ENCODE results near the gene ASCL1. TPM values are rescaled to one million over a fixed set of nuclear protein-coding genes. Genes with fewer than 3 reads are reported as not detected.

Gene ASCL1
- total and polyA plus RNA-seq, 4 donors = 0.06 TPM; not detected in 3

GRCh38 chr12:102965281-102966155 lies 8.0 kb downstream of the ASCL1 start:
- Histone ChIP-seq H3K9ac (ENCODE audit: low read depth in 1 of 2, low read length in 2 of 2) (no peak overlapping the region), H3K4me1 (ENCODE audit: control insufficient read depth in 4 of 4, insufficient read depth in 4 of 4, low read length in 3 of 4) (peaks cover 5 to 19% (median 14%) of the 10 kb centered on the region in 4 donors), H3K9me3 (ENCODE audit: control insufficient read depth in 4 of 4, low read length in 3 of 4) (peaks cover 7 to 27% (median 14%) of the 10 kb centered on the region in 4 donors), H3K27ac (ENCODE audit: low read depth in 1 of 2, low read length in 2 of 2) (no peak overlapping the region), H3K4me3 (ENCODE audit: low read depth in 1 of 3, low read length in 3 of 3) (no peak overlapping the region), H3K27me3 (ENCODE audit: control insufficient read depth in 4 of 4, insufficient read depth in 4 of 4, low read length in 3 of 4) (peaks cover 7 to 25% (median 15%) of the 10 kb centered on the region in 4 donors), H3K36me3 (ENCODE audit: control insufficient read depth in 4 of 4, insufficient read depth in 3 of 4, low read depth in 1 of 4, low read length in 3 of 4) (no peaks in the 10 kb centered on the region)
- TF ChIP-seq GABPA (IDR thresholded peaks at IDR 0.05 in 1 of 2, conservative IDR thresholded peaks at IDR 0.05 in 1 of 2) (no peak), CTCF (IDR thresholded peaks at IDR 0.05; ENCODE audit: low read depth, low read length, missing input control) (no peak), FOXA1 (IDR thresholded peaks at IDR 0.05) (no peak), EGR1 (IDR thresholded peaks at IDR 0.05; ENCODE audit: low read depth in 2 of 2) (no peak), REST (IDR thresholded peaks at IDR 0.05) (no peak), FOXA2 (IDR thresholded peaks at IDR 0.05) (no peak), MAX (IDR thresholded peaks at IDR 0.05) (no peak), ZBTB33 (IDR thresholded peaks at IDR 0.05) (no peak), JUND (IDR thresholded peaks at IDR 0.05) (no peak), YY1 (IDR thresholded peaks at IDR 0.05) (no peak), HNF4G (IDR thresholded peaks at IDR 0.05) (no peak), NR2F2 (IDR thresholded peaks at IDR 0.05) (no peak), RAD21 (IDR thresholded peaks at IDR 0.05) (no peak), TAF1 (conservative IDR thresholded peaks at IDR 0.05) (no peak), ATF3 (IDR thresholded peaks at IDR 0.05) (no peak)
- WGBS = 6% methylated on average over 38 of the region's 38 CpGs
- no peak for DNase-seq (ENCODE audit: low spot score)
